HEK293 (cell line): ENCODE measurements around the gene SPTLC3.

Source experiments
- CTCF ChIA-PET: fragments of 350-600 bp; formaldehyde crosslinking; extraction: SDS; loops from one replicate; lab custom pipeline; 2021; ENCODE audit warnings: antibody characterized with exemption; lab: Yijun Ruan, JAX
- POLR2A ChIA-PET: fragments of 300-600 bp; formaldehyde crosslinking; extraction: SDS; loops from one replicate; lab custom pipeline; 2020; ENCODE audit warnings: antibody characterized with exemption, inconsistent platforms; lab: Yijun Ruan, JAX
- H3K27ac ChIP-seq: fragments of 200-500 bp; sonication (Bioruptor generic); 2 replicates; pipeline ENCODE4 v1.5.1; 2014; ENCODE audit warnings: low read depth, low read length, control low read depth, inconsistent platforms; ENCODE audit errors: extremely low read depth
- H3K36me3 ChIP-seq, 2 experiments: fragments of 200-500 bp in 1 of 2; sonication (Bioruptor generic) in 1 of 2; 1 replicate in 1 of 2; 2 replicates in 1 of 2; pipeline ENCODE4 v1.5.1; 2014 to 2017; ENCODE audit warnings: inconsistent platforms in 2 of 2, low read length in 2 of 2; ENCODE audit not compliant: control insufficient read depth in 2 of 2, insufficient read depth in 1 of 2
- H3K4me1 ChIP-seq: fragments of 200-500 bp; sonication (Bioruptor generic); 2 replicates; pipeline ENCODE4 v1.5.1; 2014; ENCODE audit warnings: mild to moderate bottlenecking, low read length, inconsistent platforms; ENCODE audit not compliant: control insufficient read depth, insufficient read depth
- H3K4me3 ChIP-seq: 2 replicates; pipeline ENCODE4 v1.5.1; 2011; ENCODE audit warnings: low read depth, mild to moderate bottlenecking, control low read depth, low read length, moderate library complexity
- H3K9me3 ChIP-seq: fragments of 200-500 bp; sonication (Bioruptor generic); 2 replicates; pipeline ENCODE4 v1.5.1; 2014; ENCODE audit warnings: low read depth, low read length, inconsistent platforms; ENCODE audit not compliant: control insufficient read depth, insufficient read depth
- GLI4 ChIP-seq: fragments of 450-650 bp; formaldehyde crosslinking; IDR thresholded peaks from 2 replicates; pipeline ENCODE4 v1.5.1; 2016; ENCODE audit warnings: missing biosample characterization, missing genetic modification characterization
- ZFP3 ChIP-seq: fragments of 450-650 bp; formaldehyde crosslinking; IDR thresholded peaks from 2 replicates; pipeline ENCODE4 v1.5.1; 2016; ENCODE audit warnings: low read depth, missing biosample characterization, missing genetic modification characterization
- ZNF140 ChIP-seq: fragments of 450-650 bp; formaldehyde crosslinking; IDR thresholded peaks from 2 replicates; pipeline ENCODE4 v1.5.1; 2016; ENCODE audit warnings: missing biosample characterization, missing genetic modification characterization
- ZNF214 ChIP-seq: fragments of 450-650 bp; formaldehyde crosslinking; IDR thresholded peaks from 2 replicates; pipeline ENCODE4 v1.5.1; 2017; ENCODE audit warnings: missing biosample characterization, mild to moderate bottlenecking, missing genetic modification characterization, borderline replicate concordance
- ZNF394 ChIP-seq: fragments of 450-650 bp; formaldehyde crosslinking; IDR thresholded peaks from 2 replicates; pipeline ENCODE4 v1.5.1; 2016; ENCODE audit warnings: missing biosample characterization, missing genetic modification characterization, mild to moderate bottlenecking, moderate library complexity, borderline replicate concordance
- ZNF426 ChIP-seq: fragments of 450-650 bp; formaldehyde crosslinking; IDR thresholded peaks from 2 replicates; pipeline ENCODE4 v1.5.1; 2017; ENCODE audit warnings: missing biosample characterization, missing genetic modification characterization, mild to moderate bottlenecking, inconsistent platforms, moderate library complexity
- ZNF501 ChIP-seq: fragments of 450-650 bp; formaldehyde crosslinking; IDR thresholded peaks from 2 replicates; pipeline ENCODE4 v1.5.1; 2016; ENCODE audit warnings: missing biosample characterization, missing genetic modification characterization
- ZNF555 ChIP-seq: fragments of 450-650 bp; formaldehyde crosslinking; conservative IDR thresholded peaks from 2 replicates; pipeline ENCODE4 v1.5.1; 2017; ENCODE audit warnings: missing biosample characterization, mild to moderate bottlenecking, missing genetic modification characterization, inconsistent platforms
- ZNF561 ChIP-seq: fragments of 450-650 bp; IDR thresholded peaks from 2 replicates; pipeline ENCODE4 v1.5.1; 2018; ENCODE audit warnings: missing biosample characterization, missing genetic modification characterization, borderline replicate concordance
- ZNF623 ChIP-seq: fragments of 450-650 bp; formaldehyde crosslinking; IDR thresholded peaks from 2 replicates; pipeline ENCODE4 v1.5.1; 2016; ENCODE audit warnings: missing biosample characterization, missing genetic modification characterization
- ZNF654 ChIP-seq: fragments of 450-650 bp; formaldehyde crosslinking; IDR thresholded peaks from 2 replicates; pipeline ENCODE4 v1.5.1; 2016; ENCODE audit warnings: low read depth, missing biosample characterization, missing genetic modification characterization
- ZSCAN23 ChIP-seq: fragments of 450-650 bp; formaldehyde crosslinking; IDR thresholded peaks from 2 replicates; pipeline ENCODE4 v1.5.1; 2016; ENCODE audit warnings: missing biosample characterization, missing genetic modification characterization
- ZSCAN30 ChIP-seq: fragments of 450-650 bp; IDR thresholded peaks from 2 replicates; pipeline ENCODE4 v1.5.1; 2018; ENCODE audit warnings: missing biosample characterization, mild to moderate bottlenecking, missing genetic modification characterization, moderate library complexity
- TF ChIP-seq, protein P1 (sequence below): fragments of 450-650 bp; formaldehyde crosslinking; IDR thresholded peaks from 2 replicates; pipeline ENCODE4 v1.5.1; 2016; ENCODE audit warnings: missing biosample characterization, missing genetic modification characterization
- TF ChIP-seq, protein P2 (sequence below): fragments of 450-650 bp; formaldehyde crosslinking; optimal IDR thresholded peaks from 2 replicates; pipeline ENCODE3; 2016; ENCODE audit warnings: missing biosample characterization, mild to moderate bottlenecking, missing genetic modification characterization
- TF ChIP-seq, protein P3 (sequence below): fragments of 450-650 bp; formaldehyde crosslinking; IDR thresholded peaks from 2 replicates; pipeline ENCODE4 v1.5.1; 2016; ENCODE audit warnings: missing biosample characterization, missing genetic modification characterization
- TF ChIP-seq, protein P4 (sequence below): fragments of 450-650 bp; formaldehyde crosslinking; conservative IDR thresholded peaks from 2 replicates; pipeline ENCODE4 v1.5.1; 2016; ENCODE audit warnings: low read depth, missing biosample characterization, missing genetic modification characterization
- TF ChIP-seq, protein P5 (sequence below): fragments of 450-650 bp; formaldehyde crosslinking; IDR thresholded peaks from 2 replicates; pipeline ENCODE4 v1.5.1; 2016; ENCODE audit warnings: missing biosample characterization, missing genetic modification characterization, borderline replicate concordance
- TF ChIP-seq, protein P6 (sequence below): fragments of 450-650 bp; formaldehyde crosslinking; IDR thresholded peaks from 2 replicates; pipeline ENCODE4 v1.5.1; 2016; ENCODE audit warnings: missing biosample characterization, missing genetic modification characterization

Gene SPTLC3

DNA sequence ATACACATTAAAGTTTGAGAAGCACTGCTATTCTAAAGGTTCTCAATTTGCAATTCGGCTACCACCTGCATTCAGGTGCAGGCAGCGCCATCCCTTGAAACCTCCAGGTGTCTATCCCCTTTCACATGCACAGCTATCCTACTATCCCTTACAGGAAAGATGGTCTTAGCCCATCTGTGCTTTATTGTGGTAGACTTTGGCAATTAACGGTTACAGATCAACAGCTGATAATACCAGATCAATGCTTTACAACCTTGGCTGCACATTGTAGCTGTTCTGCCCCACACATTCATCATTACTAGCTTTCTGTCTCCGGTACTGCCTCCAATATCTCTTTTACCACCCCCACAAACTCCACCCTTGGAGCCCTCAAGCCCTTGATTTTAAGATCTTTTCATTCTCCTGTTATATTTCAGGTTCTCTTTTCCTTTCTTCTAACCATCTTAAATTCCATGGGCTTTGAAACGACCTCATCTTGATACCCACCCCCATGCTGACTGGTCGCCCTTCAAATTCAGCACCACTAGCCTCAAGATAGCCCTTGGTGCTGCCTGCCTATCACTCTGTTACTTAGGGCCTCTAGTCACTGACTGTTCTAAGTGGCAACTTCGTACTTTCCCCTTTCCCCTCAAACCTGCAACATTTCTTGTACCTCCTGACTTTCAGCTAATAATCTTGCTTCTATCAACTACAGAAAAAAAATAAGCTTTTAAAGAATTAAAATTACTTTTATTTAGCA lies 50.8 kb downstream of the SPTLC3 start (continued):
- TF ChIP-seq ZSCAN30 (tag by site-specific recombination) (no peak), ZNF501 (tag by site-specific recombination) (no peak), ZFP3 (tag by site-specific recombination) (no peak), ZNF561 (tag by site-specific recombination) (no peak), ZNF214 (tag by site-specific recombination) (no peak)
- TF ChIP-seq, protein P1, sequence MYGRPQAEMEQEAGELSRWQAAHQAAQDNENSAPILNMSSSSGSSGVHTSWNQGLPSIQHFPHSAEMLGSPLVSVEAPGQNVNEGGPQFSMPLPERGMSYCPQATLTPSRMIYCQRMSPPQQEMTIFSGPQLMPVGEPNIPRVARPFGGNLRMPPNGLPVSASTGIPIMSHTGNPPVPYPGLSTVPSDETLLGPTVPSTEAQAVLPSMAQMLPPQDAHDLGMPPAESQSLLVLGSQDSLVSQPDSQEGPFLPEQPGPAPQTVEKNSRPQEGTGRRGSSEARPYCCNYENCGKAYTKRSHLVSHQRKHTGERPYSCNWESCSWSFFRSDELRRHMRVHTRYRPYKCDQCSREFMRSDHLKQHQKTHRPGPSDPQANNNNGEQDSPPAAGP (tag by site-specific recombination) = no peak
- TF ChIP-seq, protein P2, sequence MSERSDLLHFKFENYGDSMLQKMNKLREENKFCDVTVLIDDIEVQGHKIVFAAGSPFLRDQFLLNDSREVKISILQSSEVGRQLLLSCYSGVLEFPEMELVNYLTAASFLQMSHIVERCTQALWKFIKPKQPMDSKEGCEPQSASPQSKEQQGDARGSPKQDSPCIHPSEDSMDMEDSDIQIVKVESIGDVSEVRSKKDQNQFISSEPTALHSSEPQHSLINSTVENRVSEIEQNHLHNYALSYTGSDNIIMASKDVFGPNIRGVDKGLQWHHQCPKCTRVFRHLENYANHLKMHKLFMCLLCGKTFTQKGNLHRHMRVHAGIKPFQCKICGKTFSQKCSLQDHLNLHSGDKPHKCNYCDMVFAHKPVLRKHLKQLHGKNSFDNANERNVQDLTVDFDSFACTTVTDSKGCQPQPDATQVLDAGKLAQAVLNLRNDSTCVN (tag by site-specific recombination) = no peak
- TF ChIP-seq, protein P3, sequence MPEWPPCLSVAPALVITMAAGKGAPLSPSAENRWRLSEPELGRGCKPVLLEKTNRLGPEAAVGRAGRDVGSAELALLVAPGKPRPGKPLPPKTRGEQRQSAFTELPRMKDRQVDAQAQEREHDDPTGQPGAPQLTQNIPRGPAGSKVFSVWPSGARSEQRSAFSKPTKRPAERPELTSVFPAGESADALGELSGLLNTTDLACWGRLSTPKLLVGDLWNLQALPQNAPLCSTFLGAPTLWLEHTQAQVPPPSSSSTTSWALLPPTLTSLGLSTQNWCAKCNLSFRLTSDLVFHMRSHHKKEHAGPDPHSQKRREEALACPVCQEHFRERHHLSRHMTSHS (tag by site-specific recombination) = no peak

DNA sequence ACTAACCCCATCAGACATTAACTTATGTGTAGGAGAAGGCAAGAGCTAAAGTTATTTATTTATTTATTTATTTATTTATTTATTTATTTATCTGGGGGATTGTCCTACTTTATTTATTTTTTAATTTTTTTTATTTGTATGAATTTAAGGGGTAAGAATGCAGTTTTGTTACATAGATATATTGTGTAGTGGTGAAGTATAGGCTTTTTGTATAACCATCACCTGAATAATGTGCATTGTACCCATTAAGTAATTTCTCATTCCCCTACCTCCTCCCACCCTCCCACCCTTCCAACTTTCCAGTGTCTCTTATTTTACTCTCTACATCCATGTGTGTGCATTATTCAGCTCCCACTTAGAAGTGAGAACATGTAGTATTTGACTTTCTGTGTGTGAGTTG lies 51.6 kb downstream of the SPTLC3 start:
- Histone ChIP-seq H3K9me3 (no peaks in the 10 kb centered on the region), H3K27ac (no peak overlapping the region), H3K4me3 (no peak overlapping the region)
- POLR2A ChIA-PET = no interaction called here
- TF ChIP-seq, protein P4, sequence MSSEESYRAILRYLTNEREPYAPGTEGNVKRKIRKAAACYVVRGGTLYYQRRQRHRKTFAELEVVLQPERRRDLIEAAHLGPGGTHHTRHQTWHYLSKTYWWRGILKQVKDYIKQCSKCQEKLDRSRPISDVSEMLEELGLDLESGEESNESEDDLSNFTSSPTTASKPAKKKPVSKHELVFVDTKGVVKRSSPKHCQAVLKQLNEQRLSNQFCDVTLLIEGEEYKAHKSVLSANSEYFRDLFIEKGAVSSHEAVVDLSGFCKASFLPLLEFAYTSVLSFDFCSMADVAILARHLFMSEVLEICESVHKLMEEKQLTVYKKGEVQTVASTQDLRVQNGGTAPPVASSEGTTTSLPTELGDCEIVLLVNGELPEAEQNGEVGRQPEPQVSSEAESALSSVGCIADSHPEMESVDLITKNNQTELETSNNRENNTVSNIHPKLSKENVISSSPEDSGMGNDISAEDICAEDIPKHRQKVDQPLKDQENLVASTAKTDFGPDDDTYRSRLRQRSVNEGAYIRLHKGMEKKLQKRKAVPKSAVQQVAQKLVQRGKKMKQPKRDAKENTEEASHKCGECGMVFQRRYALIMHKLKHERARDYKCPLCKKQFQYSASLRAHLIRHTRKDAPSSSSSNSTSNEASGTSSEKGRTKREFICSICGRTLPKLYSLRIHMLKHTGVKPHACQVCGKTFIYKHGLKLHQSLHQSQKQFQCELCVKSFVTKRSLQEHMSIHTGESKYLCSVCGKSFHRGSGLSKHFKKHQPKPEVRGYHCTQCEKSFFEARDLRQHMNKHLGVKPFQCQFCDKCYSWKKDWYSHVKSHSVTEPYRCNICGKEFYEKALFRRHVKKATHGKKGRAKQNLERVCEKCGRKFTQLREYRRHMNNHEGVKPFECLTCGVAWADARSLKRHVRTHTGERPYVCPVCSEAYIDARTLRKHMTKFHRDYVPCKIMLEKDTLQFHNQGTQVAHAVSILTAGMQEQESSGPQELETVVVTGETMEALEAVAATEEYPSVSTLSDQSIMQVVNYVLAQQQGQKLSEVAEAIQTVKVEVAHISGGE (tag by site-specific recombination) = 0 out of 2 replicates have a peak, but pooled peaks have one; percentile 31
- 0 out of 2 replicates have a peak, but pooled peaks have one; percentile 22 for TF ChIP-seq ZNF623
- TF ChIP-seq, protein P5, sequence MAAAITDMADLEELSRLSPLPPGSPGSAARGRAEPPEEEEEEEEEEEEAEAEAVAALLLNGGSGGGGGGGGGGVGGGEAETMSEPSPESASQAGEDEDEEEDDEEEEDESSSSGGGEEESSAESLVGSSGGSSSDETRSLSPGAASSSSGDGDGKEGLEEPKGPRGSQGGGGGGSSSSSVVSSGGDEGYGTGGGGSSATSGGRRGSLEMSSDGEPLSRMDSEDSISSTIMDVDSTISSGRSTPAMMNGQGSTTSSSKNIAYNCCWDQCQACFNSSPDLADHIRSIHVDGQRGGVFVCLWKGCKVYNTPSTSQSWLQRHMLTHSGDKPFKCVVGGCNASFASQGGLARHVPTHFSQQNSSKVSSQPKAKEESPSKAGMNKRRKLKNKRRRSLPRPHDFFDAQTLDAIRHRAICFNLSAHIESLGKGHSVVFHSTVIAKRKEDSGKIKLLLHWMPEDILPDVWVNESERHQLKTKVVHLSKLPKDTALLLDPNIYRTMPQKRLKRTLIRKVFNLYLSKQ (tag by site-specific recombination) = no peak
- TF ChIP-seq, protein P6, sequence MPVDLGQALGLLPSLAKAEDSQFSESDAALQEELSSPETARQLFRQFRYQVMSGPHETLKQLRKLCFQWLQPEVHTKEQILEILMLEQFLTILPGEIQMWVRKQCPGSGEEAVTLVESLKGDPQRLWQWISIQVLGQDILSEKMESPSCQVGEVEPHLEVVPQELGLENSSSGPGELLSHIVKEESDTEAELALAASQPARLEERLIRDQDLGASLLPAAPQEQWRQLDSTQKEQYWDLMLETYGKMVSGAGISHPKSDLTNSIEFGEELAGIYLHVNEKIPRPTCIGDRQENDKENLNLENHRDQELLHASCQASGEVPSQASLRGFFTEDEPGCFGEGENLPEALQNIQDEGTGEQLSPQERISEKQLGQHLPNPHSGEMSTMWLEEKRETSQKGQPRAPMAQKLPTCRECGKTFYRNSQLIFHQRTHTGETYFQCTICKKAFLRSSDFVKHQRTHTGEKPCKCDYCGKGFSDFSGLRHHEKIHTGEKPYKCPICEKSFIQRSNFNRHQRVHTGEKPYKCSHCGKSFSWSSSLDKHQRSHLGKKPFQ (tag by site-specific recombination) = no peak
- peak; percentile 42 for TF ChIP-seq ZNF426 (tag by site-specific recombination)
- no peak for TF ChIP-seq ZSCAN23 (tag by site-specific recombination)
- peak; percentile 48; the same call in 1 of the 2 replicates for TF ChIP-seq ZNF394 (tag by site-specific recombination)
- 0 out of 2 replicates have a peak, but pooled peaks have one; percentile 5 for TF ChIP-seq ZNF654 (tag by site-specific recombination)
- TF ChIP-seq GLI4 (tag by site-specific recombination) = no peak
- TF ChIP-seq ZNF555 = peak; percentile 36
- no peak for TF ChIP-seq ZNF140 (tag by site-specific recombination)
- TF ChIP-seq, all 188 proteins: peak for 6
- Histone ChIP-seq H3K36me3 (no peaks in the 10 kb centered on the region), H3K4me1 (no peaks in the 10 kb centered on the region)
- CTCF ChIA-PET = no interaction called here
